ENCODE data around the gene FOLR2. TPM values are rescaled to one million over a fixed set of nuclear protein-coding genes. Genes with fewer than 3 reads are reported as not detected.

The FOLR2 gene
- not detected in 2 replicates for total RNA-seq

GRCh38 chr11:72216638-72217037, at the start of gene FOLR2:
Gene FOLR2 (plus strand): TSS chr11:72216794. CDS start chr11:72218585, 1,791 bp downstream.

GRCh38 chr11:72191961-72192381, 24.6 kb upstream of the FOLR2 start, which contains the start of gene FOLR1:
Gene FOLR1 (plus strand): TSS chr11:72192140. CDS start chr11:72192174, 34 bp downstream.

GRCh38 chr11:72224564-72225410, 8.2 kb downstream of the FOLR2 start, which contains the start of gene INPPL1:
Gene INPPL1 (plus strand): TSS chr11:72224767. CDS start chr11:72224985, 218 bp downstream.

GRCh38 chr11:72244060-72244360, 27.4 kb downstream of the FOLR2 start, which contains the start of gene PHOX2A:
Gene PHOX2A (minus strand): TSS chr11:72244176. CDS start chr11:72244004, 172 bp downstream.

Other genes with a start within 250 kb of the FOLR2 start
- 0.24 and 0.64 TPM in 2 replicates for gene IL18BP, start 217.9 kb upstream of the FOLR2 start, total RNA-seq
- gene NUMA1, start 136.3 kb upstream of the FOLR2 start, total RNA-seq = 53.3 and 90.4 TPM in 2 replicates
- gene LRRC51, start 135.9 kb upstream of the FOLR2 start, total RNA-seq = 3.2 and 4.8 TPM in 2 replicates
- gene LAMTOR1, start 113.5 kb upstream of the FOLR2 start, total RNA-seq = 81.2 and 103 TPM in 2 replicates
- not detected in 2 replicates for gene TOMT, start 110.9 kb upstream of the FOLR2 start, total RNA-seq
- gene ANAPC15, start 104.1 kb upstream of the FOLR2 start, total RNA-seq = 14.3 and 15.2 TPM in 2 replicates
- 10.7 and 14.2 TPM in 2 replicates for gene FOLR3, start 81.1 kb upstream of the FOLR2 start, total RNA-seq
- 2.1 and 5.3 TPM in 2 replicates for gene FOLR1, start 24.7 kb upstream of the FOLR2 start, total RNA-seq
- gene INPPL1, start 8.0 kb downstream of the FOLR2 start, total RNA-seq = 18.1 and 28.9 TPM in 2 replicates
- gene PHOX2A, start 27.4 kb downstream of the FOLR2 start, total RNA-seq = not detected in 2 replicates
- 34.7 and 49.4 TPM in 2 replicates for gene CLPB, start 217.7 kb downstream of the FOLR2 start, total RNA-seq